DND-41 (cell line): ENCODE data around the gene TXNL4B.

Experiments used
- EZH2 ChIP-seq: IDR thresholded peaks from 3 replicates; pipeline ENCODE4 v1.6.1; 2012; ENCODE audit warnings: borderline replicate concordance, low read depth, mild to moderate bottlenecking, moderate library complexity, low read length, inconsistent platforms; ENCODE audit not compliant: severe bottlenecking
- TF ChIP-seq, protein P1 (sequence below): IDR thresholded peaks from 2 replicates; pipeline ENCODE4 v1.5.1; 2012; ENCODE audit warnings: borderline replicate concordance, low read length, moderate library complexity, mild to moderate bottlenecking; ENCODE audit not compliant: poor library complexity, severe bottlenecking; ENCODE audit errors: extremely low read depth

GRCh38 chr16:72137380-72138063 lies 44.1 kb upstream of the TXNL4B start:
- TF ChIP-seq, protein P1, sequence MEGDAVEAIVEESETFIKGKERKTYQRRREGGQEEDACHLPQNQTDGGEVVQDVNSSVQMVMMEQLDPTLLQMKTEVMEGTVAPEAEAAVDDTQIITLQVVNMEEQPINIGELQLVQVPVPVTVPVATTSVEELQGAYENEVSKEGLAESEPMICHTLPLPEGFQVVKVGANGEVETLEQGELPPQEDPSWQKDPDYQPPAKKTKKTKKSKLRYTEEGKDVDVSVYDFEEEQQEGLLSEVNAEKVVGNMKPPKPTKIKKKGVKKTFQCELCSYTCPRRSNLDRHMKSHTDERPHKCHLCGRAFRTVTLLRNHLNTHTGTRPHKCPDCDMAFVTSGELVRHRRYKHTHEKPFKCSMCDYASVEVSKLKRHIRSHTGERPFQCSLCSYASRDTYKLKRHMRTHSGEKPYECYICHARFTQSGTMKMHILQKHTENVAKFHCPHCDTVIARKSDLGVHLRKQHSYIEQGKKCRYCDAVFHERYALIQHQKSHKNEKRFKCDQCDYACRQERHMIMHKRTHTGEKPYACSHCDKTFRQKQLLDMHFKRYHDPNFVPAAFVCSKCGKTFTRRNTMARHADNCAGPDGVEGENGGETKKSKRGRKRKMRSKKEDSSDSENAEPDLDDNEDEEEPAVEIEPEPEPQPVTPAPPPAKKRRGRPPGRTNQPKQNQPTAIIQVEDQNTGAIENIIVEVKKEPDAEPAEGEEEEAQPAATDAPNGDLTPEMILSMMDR, result no peak
- TF ChIP-seq EZH2, result no peak
